ENCODE measurements around the gene ABR.

The ABR gene

GRCh38 chr17:1095853-1096173, 84.0 kb downstream of the ABR start:
- Mint-ChIP-seq H3K27me3 (no peaks in the 10 kb centered on the region), H3K4me1 (ENCODE audit: low read depth) (peaks cover 26% of the 10 kb centered on the region), H3K4me3 (no peak overlapping the region), H3K27ac (no peak overlapping the region), H3K9me3 (ENCODE audit: low read depth) (no peaks in the 10 kb centered on the region), H3K36me3 (peaks cover 8% of the 10 kb centered on the region)

GRCh38 chr17:1095090-1095852, 84.5 kb downstream of the ABR start:
- no peaks in the 10 kb centered on the region for H3K9me3 Mint-ChIP-seq (ENCODE audit: low read depth)
- H3K36me3 Mint-ChIP-seq = peaks cover 9% of the 10 kb centered on the region
- no peak overlapping the region for H3K4me3 Mint-ChIP-seq
- H3K27ac Mint-ChIP-seq = no peak overlapping the region
- no peaks in the 10 kb centered on the region for H3K27me3 Mint-ChIP-seq
- peaks cover 26% of the 10 kb centered on the region for H3K4me1 Mint-ChIP-seq (ENCODE audit: low read depth)

- Mint-ChIP-seq H3K27me3 (no peaks in the 10 kb centered on the region), H3K36me3 (peaks cover 9% of the 10 kb centered on the region), H3K4me3 (no peak overlapping the region), H3K27ac (no peak overlapping the region), H3K9me3 (ENCODE audit: low read depth) (no peaks in the 10 kb centered on the region), H3K4me1 (ENCODE audit: low read depth) (peaks cover 26% of the 10 kb centered on the region)
These were observed 85.2 kb downstream of the ABR start for GRCh38 chr17:1094591-1094990.

- Mint-ChIP-seq H3K27me3 (no peaks in the 10 kb centered on the region), H3K36me3 (peaks cover 4% of the 10 kb centered on the region), H3K4me1 (ENCODE audit: low read depth) (peaks cover 11% of the 10 kb centered on the region), H3K27ac (no peak overlapping the region), H3K9me3 (ENCODE audit: low read depth) (no peaks in the 10 kb centered on the region), H3K4me3 (no peak overlapping the region)
These were observed 87.9 kb downstream of the ABR start for GRCh38 chr17:1091900-1092299.

GRCh38 chr17:1091190-1091534, 88.6 kb downstream of the ABR start:
- Mint-ChIP-seq H3K4me3 (no peak overlapping the region), H3K9me3 (ENCODE audit: low read depth) (no peaks in the 10 kb centered on the region), H3K4me1 (ENCODE audit: low read depth) (peaks cover 4% of the 10 kb centered on the region), H3K27ac (no peak overlapping the region), H3K36me3 (peaks cover 4% of the 10 kb centered on the region), H3K27me3 (no peaks in the 10 kb centered on the region)

GRCh38 chr17:1090465-1091189, 89.2 kb downstream of the ABR start:
- no peaks in the 10 kb centered on the region for H3K27me3 Mint-ChIP-seq
- no peaks in the 10 kb centered on the region for H3K9me3 Mint-ChIP-seq (ENCODE audit: low read depth)
- no peaks in the 10 kb centered on the region for H3K4me1 Mint-ChIP-seq (ENCODE audit: low read depth)
- H3K27ac Mint-ChIP-seq = no peak overlapping the region
- no peak overlapping the region for H3K4me3 Mint-ChIP-seq
- peaks cover 4% of the 10 kb centered on the region for H3K36me3 Mint-ChIP-seq

- Mint-ChIP-seq H3K36me3 (peaks cover 4% of the 10 kb centered on the region), H3K4me3 (no peak overlapping the region), H3K27ac (no peak overlapping the region), H3K9me3 (ENCODE audit: low read depth) (no peaks in the 10 kb centered on the region), H3K4me1 (ENCODE audit: low read depth) (no peaks in the 10 kb centered on the region), H3K27me3 (no peaks in the 10 kb centered on the region)
These were observed 89.9 kb downstream of the ABR start for GRCh38 chr17:1089915-1090314.

- H3K9me3 Mint-ChIP-seq (ENCODE audit: low read depth) = no peaks in the 10 kb centered on the region
- H3K36me3 Mint-ChIP-seq = peaks cover 4% of the 10 kb centered on the region
- no peaks in the 10 kb centered on the region for H3K27me3 Mint-ChIP-seq
- peaks cover 2% of the 10 kb centered on the region for H3K4me1 Mint-ChIP-seq (ENCODE audit: low read depth)
- no peak overlapping the region for H3K4me3 Mint-ChIP-seq
- H3K27ac Mint-ChIP-seq = no peak overlapping the region
These were observed 92.2 kb downstream of the ABR start for GRCh38 chr17:1087381-1088241.

- Mint-ChIP-seq H3K4me3 (no peak overlapping the region), H3K27ac (no peak overlapping the region), H3K4me1 (ENCODE audit: low read depth) (peaks cover 2% of the 10 kb centered on the region), H3K9me3 (ENCODE audit: low read depth) (no peaks in the 10 kb centered on the region), H3K36me3 (peaks cover 2% of the 10 kb centered on the region), H3K27me3 (no peaks in the 10 kb centered on the region)
These were observed 96.2 kb downstream of the ABR start for GRCh38 chr17:1083451-1084187.

- no peaks in the 10 kb centered on the region for H3K27me3 Mint-ChIP-seq
- no peak overlapping the region for H3K27ac Mint-ChIP-seq
These were observed 97.2 kb downstream of the ABR start for GRCh38 chr17:1082579-1082978.

GRCh38 chr17:1078831-1079561, 100.8 kb downstream of the ABR start:
- Mint-ChIP-seq H3K9me3 (ENCODE audit: low read depth) (no peaks in the 10 kb centered on the region), H3K4me3 (no peak overlapping the region), H3K36me3 (no peaks in the 10 kb centered on the region), H3K27ac (no peak overlapping the region), H3K4me1 (ENCODE audit: low read depth) (no peaks in the 10 kb centered on the region), H3K27me3 (no peaks in the 10 kb centered on the region)

More at GRCh38 chr17:1082579-1082978, 97.2 kb downstream of the ABR start:
- peaks cover 2% of the 10 kb centered on the region for H3K4me1 Mint-ChIP-seq (ENCODE audit: low read depth)
- peaks cover 2% of the 10 kb centered on the region for H3K36me3 Mint-ChIP-seq
- H3K9me3 Mint-ChIP-seq (ENCODE audit: low read depth) = no peaks in the 10 kb centered on the region
- H3K4me3 Mint-ChIP-seq = no peak overlapping the region

- no peak overlapping the region for H3K27ac Mint-ChIP-seq
- H3K4me1 Mint-ChIP-seq (ENCODE audit: low read depth) = no peaks in the 10 kb centered on the region
- H3K9me3 Mint-ChIP-seq (ENCODE audit: low read depth) = no peaks in the 10 kb centered on the region
- H3K36me3 Mint-ChIP-seq = no peaks in the 10 kb centered on the region
- no peak overlapping the region for H3K4me3 Mint-ChIP-seq
- no peaks in the 10 kb centered on the region for H3K27me3 Mint-ChIP-seq
These were observed 101.6 kb downstream of the ABR start for GRCh38 chr17:1077986-1078711.

GRCh38 chr17:1077581-1077985, 102.2 kb downstream of the ABR start:
- H3K9me3 Mint-ChIP-seq (ENCODE audit: low read depth) = no peaks in the 10 kb centered on the region
- no peaks in the 10 kb centered on the region for H3K36me3 Mint-ChIP-seq
- no peak overlapping the region for H3K4me3 Mint-ChIP-seq
- H3K27me3 Mint-ChIP-seq = no peaks in the 10 kb centered on the region
- H3K4me1 Mint-ChIP-seq (ENCODE audit: low read depth) = no peaks in the 10 kb centered on the region
- no peak overlapping the region for H3K27ac Mint-ChIP-seq

- Mint-ChIP-seq H3K36me3 (no peaks in the 10 kb centered on the region), H3K27ac (no peak overlapping the region), H3K9me3 (ENCODE audit: low read depth) (no peaks in the 10 kb centered on the region), H3K27me3 (no peaks in the 10 kb centered on the region), H3K4me1 (ENCODE audit: low read depth) (no peaks in the 10 kb centered on the region), H3K4me3 (no peak overlapping the region)
These were observed 102.8 kb downstream of the ABR start for GRCh38 chr17:1076982-1077302.

All from activated naive CD8-positive, alpha-beta T cell (primary cell).